ENCODE results near the gene KIF26A. TPM values are rescaled to one million over a fixed set of nuclear protein-coding genes. Genes with fewer than 3 reads are reported as not detected.

The KIF26A gene
- polyA plus RNA-seq, 1 of the 3 experiments (the other 2 are of a cell fraction) = 1.7 TPM

DNA sequence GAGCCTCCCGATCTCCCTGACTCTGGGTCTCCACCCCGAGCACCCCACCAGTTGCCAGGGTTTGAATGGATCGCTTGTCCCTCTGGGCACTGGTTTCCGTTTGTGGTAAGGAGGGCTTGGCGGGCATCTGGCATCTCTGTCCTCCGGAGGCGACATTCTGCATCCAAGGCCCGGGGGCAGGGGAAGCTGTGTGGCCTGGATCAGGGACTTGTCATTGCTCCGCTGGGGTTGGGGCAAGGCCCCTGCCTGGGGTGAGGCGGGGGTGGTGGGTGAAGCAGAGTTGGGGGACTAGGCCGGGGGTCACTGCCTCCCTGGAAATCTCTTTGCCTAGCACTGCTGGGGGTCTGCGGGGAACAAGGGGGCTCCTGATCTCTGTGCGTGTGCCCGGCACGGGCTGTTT, 30.2 kb downstream of the KIF26A start:
- H3K9me3 ChIP-seq = no peaks in the 10 kb centered on the region
- WGBS (ENCODE audit: low lambda C conversion rate) = 70% methylated on average over 4 of the region's 15 CpGs

More for the DNA sequence above, 30.2 kb downstream of the KIF26A start:
- H3K27ac ChIP-seq (ENCODE audit: low read depth in 2 of 2, low read length in 1 of 2) = peak overlapping the region in 1 of 2 experiments; percentile 29; a peak in 1 of 4 replicates
- DNase-seq = peak; percentile 73
- H3F3A ChIP-seq (replicated peaks; ENCODE audit: insufficient read depth) = no peaks in the 10 kb centered on the region
- H3K27me3 ChIP-seq (ENCODE audit: insufficient read depth) = no peaks in the 10 kb centered on the region
- H3K4me3 ChIP-seq (ENCODE audit: low read depth in 2 of 2, low read length in 1 of 2) = no peak overlapping the region
- H3K4me1 ChIP-seq (ENCODE audit: control insufficient read depth in 1 of 2, insufficient read depth in 2 of 2, low read depth in 1 of 2, low read length in 1 of 2) = peaks cover 0 to 42% of the 10 kb centered on the region in 2 experiments; a peak in 1 of 4 replicates
- no peak overlapping the region for H3K9ac ChIP-seq
- ChIA-PET CTCF (interaction anchor here (0.8 to 2.1 kb wide), 9 partner anchors 10 to 396 kb away, joined by 3 to 7 read pairs (median 4); no protein-coding TSS in a partner anchor), POLR2A (no interaction called here)
- no peaks in the 10 kb centered on the region for H4K20me1 ChIP-seq (ENCODE audit: insufficient read depth)
- H3K36me3 ChIP-seq (replicated peaks in 1 of 2; ENCODE audit: control insufficient read depth in 1 of 2, insufficient read depth in 2 of 2, low read length in 1 of 2) = no peaks in the 10 kb centered on the region
- H3K9me2 ChIP-seq = no peaks in the 10 kb centered on the region
- H3K4me2 ChIP-seq = no peak overlapping the region
- H2AFZ ChIP-seq (ENCODE audit: low read depth) = no peak overlapping the region
- TF ChIP-seq SMC3 (IDR thresholded peaks at IDR 0.05; ENCODE audit: low read depth, low read length) (no peak), FOSL2 (IDR thresholded peaks at IDR 0.05; ENCODE audit: borderline replicate concordance, low read depth) (no peak), SIN3A (IDR thresholded peaks at IDR 0.05; ENCODE audit: borderline replicate concordance, low read depth, low read length) (no peak), RFX5 (IDR thresholded peaks at IDR 0.05; ENCODE audit: low read length) (no peak), REST (IDR thresholded peaks at IDR 0.05; ENCODE audit: low read depth, low read length) (no peak), NRF1 (IDR thresholded peaks at IDR 0.05; ENCODE audit: low read depth, low read length) (no peak), FOXM1 (IDR thresholded peaks at IDR 0.05; ENCODE audit: low read depth) (no peak), NFIC (IDR thresholded peaks at IDR 0.05; ENCODE audit: borderline replicate concordance) (no peak), PBX3 (IDR thresholded peaks at IDR 0.05) (no peak), RCOR1 (IDR thresholded peaks at IDR 0.05; ENCODE audit: low read length) (no peak), JUND (IDR thresholded peaks at IDR 0.05) (no peak), MEF2A (IDR thresholded peaks at IDR 0.05; ENCODE audit: borderline replicate concordance, low read depth) (no peak), YY1 (IDR thresholded peaks at IDR 0.05; ENCODE audit: low read depth) (no peak), MXI1 (IDR thresholded peaks at IDR 0.05; ENCODE audit: low read depth, low read length) (no peak), TCF12 (IDR thresholded peaks at IDR 0.05) (no peak), GABPA (IDR thresholded peaks at IDR 0.05; ENCODE audit: low read depth) (no peak)
- TF ChIP-seq, protein P1, sequence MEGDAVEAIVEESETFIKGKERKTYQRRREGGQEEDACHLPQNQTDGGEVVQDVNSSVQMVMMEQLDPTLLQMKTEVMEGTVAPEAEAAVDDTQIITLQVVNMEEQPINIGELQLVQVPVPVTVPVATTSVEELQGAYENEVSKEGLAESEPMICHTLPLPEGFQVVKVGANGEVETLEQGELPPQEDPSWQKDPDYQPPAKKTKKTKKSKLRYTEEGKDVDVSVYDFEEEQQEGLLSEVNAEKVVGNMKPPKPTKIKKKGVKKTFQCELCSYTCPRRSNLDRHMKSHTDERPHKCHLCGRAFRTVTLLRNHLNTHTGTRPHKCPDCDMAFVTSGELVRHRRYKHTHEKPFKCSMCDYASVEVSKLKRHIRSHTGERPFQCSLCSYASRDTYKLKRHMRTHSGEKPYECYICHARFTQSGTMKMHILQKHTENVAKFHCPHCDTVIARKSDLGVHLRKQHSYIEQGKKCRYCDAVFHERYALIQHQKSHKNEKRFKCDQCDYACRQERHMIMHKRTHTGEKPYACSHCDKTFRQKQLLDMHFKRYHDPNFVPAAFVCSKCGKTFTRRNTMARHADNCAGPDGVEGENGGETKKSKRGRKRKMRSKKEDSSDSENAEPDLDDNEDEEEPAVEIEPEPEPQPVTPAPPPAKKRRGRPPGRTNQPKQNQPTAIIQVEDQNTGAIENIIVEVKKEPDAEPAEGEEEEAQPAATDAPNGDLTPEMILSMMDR (IDR thresholded peaks at IDR 0.05) = no peak
- TF ChIP-seq, protein P2, sequence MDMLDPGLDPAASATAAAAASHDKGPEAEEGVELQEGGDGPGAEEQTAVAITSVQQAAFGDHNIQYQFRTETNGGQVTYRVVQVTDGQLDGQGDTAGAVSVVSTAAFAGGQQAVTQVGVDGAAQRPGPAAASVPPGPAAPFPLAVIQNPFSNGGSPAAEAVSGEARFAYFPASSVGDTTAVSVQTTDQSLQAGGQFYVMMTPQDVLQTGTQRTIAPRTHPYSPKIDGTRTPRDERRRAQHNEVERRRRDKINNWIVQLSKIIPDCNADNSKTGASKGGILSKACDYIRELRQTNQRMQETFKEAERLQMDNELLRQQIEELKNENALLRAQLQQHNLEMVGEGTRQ (IDR thresholded peaks at IDR 0.05; ENCODE audit: borderline replicate concordance, low read depth, low read length) = no peak
- no peaks in the 10 kb centered on the region for H3K79me2 ChIP-seq (ENCODE audit: insufficient read depth)

All from SK-N-SH (cell line).